Transverse colon (tissue), 3 donors: ENCODE data around the gene HDAC9.

Source experiments
- CTCF ChIP-seq, 5 experiments: fragments of 200-600 bp in 3 of 5; fragments of 450-650 bp in 2 of 5; sonication (generic) in 3 of 5; IDR thresholded peaks; 1 replicate in 2 of 5; 2 replicates in 3 of 5; pipeline ENCODE4 v1.5.1; 2016 to 2017; ENCODE audit warnings: antibody characterized with exemption in 5 of 5, inconsistent platforms in 3 of 5, mild to moderate bottlenecking in 2 of 5, moderate library complexity in 1 of 5
- EP300 ChIP-seq: sonication (generic); formaldehyde crosslinking; IDR thresholded peaks from one replicate; pipeline ENCODE4 v1.6.1; 2017; ENCODE audit warnings: antibody characterized with exemption, low read depth

- TF ChIP-seq CTCF (IDR thresholded peaks at IDR 0.05), result no peak
- no peak for TF ChIP-seq EP300
Measured at GRCh38 chr7:18648849-18649758, 153.6 kb downstream of the HDAC9 start.
